ENCODE measurements around the gene PROM1. TPM values are rescaled to one million over a fixed set of nuclear protein-coding genes. Genes with fewer than 3 reads are reported as not detected.
A peak's percentile ranks its signal among the peaks of the same experiment; 100 is the strongest.

Gene PROM1
- total RNA-seq, 1 donor from 2014 or later, result 36.9 TPM

DNA sequence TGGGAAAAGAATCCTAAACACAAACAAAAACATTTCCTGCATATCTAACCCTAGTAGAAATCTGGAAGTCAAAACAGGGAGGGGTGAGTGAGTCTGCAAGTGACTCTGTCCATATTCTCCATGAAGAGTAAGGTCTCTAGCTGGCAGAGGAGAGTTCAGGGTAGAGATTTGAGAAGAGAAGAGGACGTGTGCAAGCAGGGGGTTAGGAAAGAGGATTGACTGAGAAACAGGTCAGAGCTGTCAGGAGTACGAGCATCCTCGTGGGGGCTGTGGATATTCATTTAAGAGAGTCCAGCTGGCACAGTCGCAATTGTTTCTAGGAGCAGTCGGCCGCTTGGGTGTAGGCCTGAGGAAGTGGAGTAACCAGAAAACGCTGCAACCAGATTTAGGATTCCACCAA lies 27.9 kb downstream of the PROM1 start:
- H3K27ac Mint-ChIP-seq (ENCODE audit: unreplicated experiment), result peak overlapping the region; percentile 35
- TF ChIP-seq, protein P1, sequence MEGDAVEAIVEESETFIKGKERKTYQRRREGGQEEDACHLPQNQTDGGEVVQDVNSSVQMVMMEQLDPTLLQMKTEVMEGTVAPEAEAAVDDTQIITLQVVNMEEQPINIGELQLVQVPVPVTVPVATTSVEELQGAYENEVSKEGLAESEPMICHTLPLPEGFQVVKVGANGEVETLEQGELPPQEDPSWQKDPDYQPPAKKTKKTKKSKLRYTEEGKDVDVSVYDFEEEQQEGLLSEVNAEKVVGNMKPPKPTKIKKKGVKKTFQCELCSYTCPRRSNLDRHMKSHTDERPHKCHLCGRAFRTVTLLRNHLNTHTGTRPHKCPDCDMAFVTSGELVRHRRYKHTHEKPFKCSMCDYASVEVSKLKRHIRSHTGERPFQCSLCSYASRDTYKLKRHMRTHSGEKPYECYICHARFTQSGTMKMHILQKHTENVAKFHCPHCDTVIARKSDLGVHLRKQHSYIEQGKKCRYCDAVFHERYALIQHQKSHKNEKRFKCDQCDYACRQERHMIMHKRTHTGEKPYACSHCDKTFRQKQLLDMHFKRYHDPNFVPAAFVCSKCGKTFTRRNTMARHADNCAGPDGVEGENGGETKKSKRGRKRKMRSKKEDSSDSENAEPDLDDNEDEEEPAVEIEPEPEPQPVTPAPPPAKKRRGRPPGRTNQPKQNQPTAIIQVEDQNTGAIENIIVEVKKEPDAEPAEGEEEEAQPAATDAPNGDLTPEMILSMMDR (IDR thresholded peaks at IDR 0.05; ENCODE audit: partially characterized antibody, unreplicated experiment), result no peak
- no peaks in the 10 kb centered on the region for H3K9me3 Mint-ChIP-seq (ENCODE audit: unreplicated experiment)

DNA sequence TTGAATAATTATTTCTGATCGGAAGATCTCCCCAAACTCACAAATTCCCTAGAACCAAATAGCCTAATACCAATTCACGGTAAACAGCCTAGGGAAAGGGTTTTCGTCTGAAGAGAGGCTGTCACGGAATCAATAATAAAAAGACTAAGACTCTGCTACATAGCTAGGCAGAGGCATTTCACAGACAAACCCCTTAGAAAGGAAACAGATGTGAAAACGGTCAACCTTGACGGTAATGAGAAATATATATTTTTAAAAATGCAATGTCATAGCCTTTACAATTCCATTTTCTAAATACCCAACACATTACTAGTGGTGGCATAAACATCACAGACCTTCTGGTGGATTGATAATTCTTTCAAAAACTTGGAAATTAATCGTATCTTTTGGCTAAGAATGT lies 28.4 kb downstream of the PROM1 start:
- TF ChIP-seq, protein P1 (IDR thresholded peaks at IDR 0.05; ENCODE audit: partially characterized antibody, unreplicated experiment), result no peak
- no peak overlapping the region for H3K4me3 Mint-ChIP-seq (ENCODE audit: unreplicated experiment)
- H3K36me3 Mint-ChIP-seq (ENCODE audit: unreplicated experiment), result no peaks in the 10 kb centered on the region
- peaks cover 2% of the 10 kb centered on the region for H3K27me3 Mint-ChIP-seq (ENCODE audit: unreplicated experiment)
- DNase-seq, result no peak
- H3K9me3 Mint-ChIP-seq (ENCODE audit: unreplicated experiment), result no peaks in the 10 kb centered on the region
- peak overlapping the region; percentile 35 for H3K27ac Mint-ChIP-seq (ENCODE audit: unreplicated experiment)
- peaks cover 18% of the 10 kb centered on the region for H3K4me1 Mint-ChIP-seq (ENCODE audit: low read depth, unreplicated experiment)

More for the DNA sequence above, 27.9 kb downstream of the PROM1 start:
- DNase-seq, result no peak
- Mint-ChIP-seq H3K4me3 (ENCODE audit: unreplicated experiment) (peak overlapping the region; percentile 28), H3K27me3 (ENCODE audit: unreplicated experiment) (peaks cover 2% of the 10 kb centered on the region), H3K4me1 (ENCODE audit: low read depth, unreplicated experiment) (peaks cover 18% of the 10 kb centered on the region), H3K36me3 (ENCODE audit: unreplicated experiment) (no peaks in the 10 kb centered on the region)

DNA sequence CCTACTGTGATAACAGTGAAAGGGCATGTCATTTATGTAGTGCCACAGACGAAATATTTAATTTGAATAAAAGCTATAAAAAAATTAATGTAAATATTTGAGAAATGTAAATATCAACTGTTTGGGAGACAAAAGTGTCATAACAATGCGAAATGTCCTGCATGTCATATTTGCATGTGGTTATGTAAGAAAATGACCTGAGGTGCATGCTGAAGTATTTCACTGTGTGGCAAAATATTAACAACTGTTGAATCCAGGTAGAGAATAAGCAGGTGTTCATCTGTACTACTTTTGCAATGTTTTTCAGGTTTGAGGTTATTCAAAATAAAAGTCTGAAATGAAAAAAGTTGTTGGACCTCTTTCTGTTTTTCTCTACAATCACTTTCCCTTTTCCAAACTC lies 30.9 kb downstream of the PROM1 start:
- H3K36me3 Mint-ChIP-seq (ENCODE audit: unreplicated experiment), result no peaks in the 10 kb centered on the region
- DNase-seq, result no peak
- peaks cover 4% of the 10 kb centered on the region for H3K27me3 Mint-ChIP-seq (ENCODE audit: unreplicated experiment)
- TF ChIP-seq, protein P1 (IDR thresholded peaks at IDR 0.05; ENCODE audit: partially characterized antibody, unreplicated experiment), result no peak
- no peak overlapping the region for H3K4me3 Mint-ChIP-seq (ENCODE audit: unreplicated experiment)
- H3K4me1 Mint-ChIP-seq (ENCODE audit: low read depth, unreplicated experiment), result peaks cover 18% of the 10 kb centered on the region
- H3K27ac Mint-ChIP-seq (ENCODE audit: unreplicated experiment), result no peak overlapping the region
- H3K9me3 Mint-ChIP-seq (ENCODE audit: unreplicated experiment), result no peaks in the 10 kb centered on the region

DNA sequence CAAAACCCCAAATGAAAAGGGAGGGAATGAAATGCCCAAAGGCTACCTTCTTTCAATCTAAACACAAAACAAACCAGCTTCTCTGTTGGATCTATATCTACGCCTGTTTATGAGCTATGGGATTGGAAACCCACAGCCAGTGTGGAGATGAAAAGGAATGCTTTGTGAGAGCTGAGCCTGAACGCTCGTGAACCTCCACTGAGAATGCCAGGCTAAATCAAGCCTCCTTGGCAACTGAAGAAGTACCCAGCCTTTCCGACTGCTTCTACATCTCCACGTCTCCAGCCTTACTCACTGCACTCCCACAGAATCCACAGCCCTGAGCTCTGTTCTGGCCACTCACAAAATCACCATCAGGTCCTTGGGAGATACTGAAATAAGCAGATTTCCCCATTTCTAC lies 31.8 kb downstream of the PROM1 start:
- no peaks in the 10 kb centered on the region for H3K36me3 Mint-ChIP-seq (ENCODE audit: unreplicated experiment)
- no peak for DNase-seq
- H3K4me3 Mint-ChIP-seq (ENCODE audit: unreplicated experiment), result no peak overlapping the region
- TF ChIP-seq, protein P1 (IDR thresholded peaks at IDR 0.05; ENCODE audit: partially characterized antibody, unreplicated experiment), result no peak
- H3K9me3 Mint-ChIP-seq (ENCODE audit: unreplicated experiment), result no peaks in the 10 kb centered on the region
- H3K27me3 Mint-ChIP-seq (ENCODE audit: unreplicated experiment), result peaks cover 4% of the 10 kb centered on the region
- H3K4me1 Mint-ChIP-seq (ENCODE audit: low read depth, unreplicated experiment), result peaks cover 14% of the 10 kb centered on the region
- H3K27ac Mint-ChIP-seq (ENCODE audit: unreplicated experiment), result no peak overlapping the region

DNA sequence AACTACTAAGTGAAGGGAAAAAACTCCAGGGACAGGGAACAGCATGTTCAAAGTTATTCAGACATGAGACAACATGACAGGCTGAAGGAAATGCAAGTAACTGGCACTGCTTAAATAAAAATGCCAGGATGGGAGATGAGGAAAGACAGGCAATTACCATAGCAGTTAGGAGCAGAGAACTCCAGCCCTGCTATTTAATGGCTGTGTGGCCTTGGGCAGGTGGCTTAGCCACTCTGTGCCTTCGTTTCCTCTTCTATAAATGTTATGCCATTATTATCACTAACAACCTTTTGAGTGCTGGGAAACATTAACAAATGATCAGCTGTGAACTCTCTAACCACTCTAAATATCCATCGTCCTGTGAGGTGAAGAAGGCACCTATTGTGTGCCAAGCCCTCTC lies 32.7 kb downstream of the PROM1 start:
- TF ChIP-seq, protein P1 (IDR thresholded peaks at IDR 0.05; ENCODE audit: partially characterized antibody, unreplicated experiment), result no peak
- H3K27me3 Mint-ChIP-seq (ENCODE audit: unreplicated experiment), result peaks cover 4% of the 10 kb centered on the region
- no peak overlapping the region for H3K4me3 Mint-ChIP-seq (ENCODE audit: unreplicated experiment)
- H3K4me1 Mint-ChIP-seq (ENCODE audit: low read depth, unreplicated experiment), result peaks cover 6% of the 10 kb centered on the region
- H3K27ac Mint-ChIP-seq (ENCODE audit: unreplicated experiment), result no peak overlapping the region
- no peak for DNase-seq
- no peaks in the 10 kb centered on the region for H3K9me3 Mint-ChIP-seq (ENCODE audit: unreplicated experiment)
- no peaks in the 10 kb centered on the region for H3K36me3 Mint-ChIP-seq (ENCODE audit: unreplicated experiment)

All from glutamatergic neuron (in vitro differentiated cells).